Brain microvascular endothelial cell (primary cell): ENCODE data around the gene MYZAP.
A peak's percentile ranks its signal among the peaks of the same experiment; 100 is the strongest.

Source experiments
- DNase-seq: peaks from one replicate; pipeline ENCODE4 v3.0.0-alpha.2; 2020
- H3K27ac ChIP-seq: fragments of 250-450 bp; sonication (Bioruptor Pico); 2 replicates; pipeline ENCODE4 v1.5.1; 2020; ENCODE audit warnings: mild to moderate bottlenecking, moderate library complexity
- H3K27me3 ChIP-seq: fragments of 250-450 bp; sonication (Bioruptor Pico); replicated peaks from 2 replicates; pipeline ENCODE4 v1.5.1; 2020; ENCODE audit warnings: mild to moderate bottlenecking
- H3K36me3 ChIP-seq: fragments of 250-450 bp; sonication (Bioruptor Pico); replicated peaks from 2 replicates; pipeline ENCODE4 v1.5.1; 2020; ENCODE audit warnings: mild to moderate bottlenecking
- H3K4me3 ChIP-seq: 2 replicates; pipeline ENCODE4 v1.5.1; 2011; ENCODE audit warnings: low read depth, mild to moderate bottlenecking, control low read depth, low read length, moderate library complexity
- in situ Hi-C: cut with HindIII; loops from 2 replicates; pipeline ENCODE4 v1.10.0; 2017; ENCODE audit warnings: low sequenced_read_pairs, low pct_ligation_motif_present
- TF ChIP-seq, protein P1 (sequence below): IDR thresholded peaks from 2 replicates; pipeline ENCODE4 v1.5.1; 2011; ENCODE audit warnings: low read depth, mild to moderate bottlenecking, moderate library complexity, low read length, control low read depth, inconsistent platforms; ENCODE audit errors: missing control alignments

The MYZAP gene

DNA sequence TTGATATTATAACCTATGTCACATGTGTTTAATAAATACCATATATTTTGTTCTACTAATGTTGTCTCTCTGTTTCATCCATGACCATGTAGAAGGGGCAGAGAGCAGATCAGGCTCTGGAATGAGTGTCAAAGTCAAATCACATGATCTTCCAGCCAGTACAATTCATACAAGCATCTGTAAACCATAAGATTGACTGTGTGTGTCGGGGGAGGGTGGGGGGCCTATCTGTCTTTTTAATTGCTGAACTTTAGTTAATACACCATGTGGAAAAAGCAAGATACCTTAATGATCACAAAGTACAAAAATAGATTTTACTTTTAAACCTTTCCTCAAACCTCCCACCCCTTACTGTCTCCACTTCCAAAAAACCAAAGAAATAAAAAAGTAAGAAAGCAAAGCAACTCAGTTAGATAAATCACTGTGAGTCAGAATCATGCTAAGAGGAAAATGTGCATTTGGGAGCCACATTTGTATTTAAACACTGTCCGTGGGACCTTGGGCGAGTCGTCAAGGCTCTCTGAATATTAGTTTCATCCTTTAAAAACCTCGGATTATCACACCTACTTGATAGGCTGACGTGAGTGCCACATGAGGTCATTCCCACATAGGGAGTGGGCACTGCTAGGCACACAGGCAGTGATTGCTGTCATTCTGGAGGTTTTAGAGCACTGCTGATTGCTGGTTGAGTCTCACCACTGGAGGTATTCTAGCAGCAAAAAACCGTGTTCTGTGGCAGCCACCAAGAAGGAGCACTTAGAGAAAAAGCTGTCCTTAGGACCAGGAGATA, 93.8 kb downstream of the MYZAP start:
- Histone ChIP-seq H3K4me3 (no peak overlapping the region), H3K36me3 (no peaks in the 10 kb centered on the region), H3K27ac (no peak overlapping the region), H3K27me3 (no peaks in the 10 kb centered on the region)
- DNase-seq = no peak
- in situ Hi-C loops = no loop called here
- TF ChIP-seq, protein P1, sequence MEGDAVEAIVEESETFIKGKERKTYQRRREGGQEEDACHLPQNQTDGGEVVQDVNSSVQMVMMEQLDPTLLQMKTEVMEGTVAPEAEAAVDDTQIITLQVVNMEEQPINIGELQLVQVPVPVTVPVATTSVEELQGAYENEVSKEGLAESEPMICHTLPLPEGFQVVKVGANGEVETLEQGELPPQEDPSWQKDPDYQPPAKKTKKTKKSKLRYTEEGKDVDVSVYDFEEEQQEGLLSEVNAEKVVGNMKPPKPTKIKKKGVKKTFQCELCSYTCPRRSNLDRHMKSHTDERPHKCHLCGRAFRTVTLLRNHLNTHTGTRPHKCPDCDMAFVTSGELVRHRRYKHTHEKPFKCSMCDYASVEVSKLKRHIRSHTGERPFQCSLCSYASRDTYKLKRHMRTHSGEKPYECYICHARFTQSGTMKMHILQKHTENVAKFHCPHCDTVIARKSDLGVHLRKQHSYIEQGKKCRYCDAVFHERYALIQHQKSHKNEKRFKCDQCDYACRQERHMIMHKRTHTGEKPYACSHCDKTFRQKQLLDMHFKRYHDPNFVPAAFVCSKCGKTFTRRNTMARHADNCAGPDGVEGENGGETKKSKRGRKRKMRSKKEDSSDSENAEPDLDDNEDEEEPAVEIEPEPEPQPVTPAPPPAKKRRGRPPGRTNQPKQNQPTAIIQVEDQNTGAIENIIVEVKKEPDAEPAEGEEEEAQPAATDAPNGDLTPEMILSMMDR = no peak

DNA sequence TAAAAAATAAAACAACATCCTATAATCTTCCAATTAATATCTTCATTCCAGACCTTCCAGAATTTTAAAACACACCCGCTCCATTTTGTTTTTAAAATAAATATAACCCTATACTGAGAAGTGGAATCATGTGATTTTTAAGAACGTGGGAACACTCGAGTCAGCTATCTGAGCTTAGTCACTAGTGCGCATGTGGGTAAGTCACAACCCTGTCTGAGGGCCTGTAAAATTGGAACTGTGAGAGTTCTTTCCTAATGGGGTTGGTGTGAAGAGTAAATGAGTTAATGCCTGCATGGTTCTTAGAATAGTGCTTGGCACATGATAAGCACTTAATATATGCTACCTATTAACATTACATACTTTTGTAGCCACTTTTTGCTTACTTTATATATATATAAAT, 95.0 kb downstream of the MYZAP start:
- DNase-seq = peak; percentile 78
- in situ Hi-C loops = no loop called here
- TF ChIP-seq, protein P1 = no peak

DNA sequence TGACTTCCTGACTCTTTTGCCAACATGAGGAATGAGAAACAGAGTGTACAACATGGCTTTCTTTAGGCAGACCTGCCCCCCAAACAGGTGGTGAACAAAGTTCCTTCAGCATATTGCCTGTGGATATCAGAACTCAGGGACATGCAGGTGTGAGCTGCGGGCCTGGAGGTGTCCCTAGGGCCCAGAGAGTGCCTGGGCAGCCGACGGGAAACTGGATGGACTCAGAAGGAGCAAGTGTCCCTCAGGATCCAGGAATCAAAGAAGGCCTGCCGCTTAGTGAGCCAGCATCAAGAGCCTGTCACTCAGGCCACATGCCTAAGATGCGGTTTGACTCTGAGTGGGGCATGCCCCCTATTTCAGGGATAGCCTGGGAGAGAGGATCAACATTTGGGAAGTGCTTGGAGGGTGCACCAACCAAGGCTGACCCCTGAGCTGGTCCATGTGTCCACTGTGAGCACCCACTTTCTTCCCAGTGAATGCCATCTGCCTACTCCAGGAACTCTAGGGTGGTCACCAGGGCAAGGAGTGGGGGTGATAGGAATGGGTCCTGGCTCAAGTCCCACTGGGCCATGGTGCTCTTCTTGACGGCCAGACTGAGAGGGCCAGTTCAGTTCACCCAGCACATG, 98.8 kb downstream of the MYZAP start:
- in situ Hi-C loops = no loop called here
- no peak overlapping the region for H3K4me3 ChIP-seq
- no peaks in the 10 kb centered on the region for H3K27me3 ChIP-seq
- H3K36me3 ChIP-seq = no peaks in the 10 kb centered on the region
- DNase-seq = no peak
- H3K27ac ChIP-seq = no peak overlapping the region
- TF ChIP-seq, protein P1 = no peak

More for the DNA sequence above, 95.0 kb downstream of the MYZAP start:
- H3K4me3 ChIP-seq = no peak overlapping the region
- no peaks in the 10 kb centered on the region for H3K36me3 ChIP-seq
- H3K27me3 ChIP-seq = no peaks in the 10 kb centered on the region
- peak overlapping the region; percentile 70 for H3K27ac ChIP-seq

DNA sequence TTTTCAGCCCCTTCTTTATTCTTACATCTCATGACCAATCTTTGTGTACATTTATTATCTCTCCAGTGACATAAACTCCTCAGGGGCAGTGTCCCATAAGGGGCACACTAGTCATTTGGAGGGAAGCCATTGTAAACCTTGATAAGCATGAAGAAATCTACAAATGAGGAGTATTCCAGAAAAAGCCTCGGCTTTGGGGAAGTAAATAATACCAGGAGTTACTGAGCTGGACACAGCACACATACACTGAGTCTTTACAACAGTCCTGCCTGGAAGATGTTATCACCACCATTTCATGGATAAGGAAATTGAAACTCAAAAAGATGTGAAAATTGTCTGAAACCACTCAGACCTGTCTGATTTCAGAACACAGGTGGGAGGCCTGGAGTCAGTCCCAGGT, 99.4 kb downstream of the MYZAP start:
- H3K4me3 ChIP-seq = no peak overlapping the region
- no peaks in the 10 kb centered on the region for H3K27me3 ChIP-seq
- in situ Hi-C loops = no loop called here
- no peaks in the 10 kb centered on the region for H3K36me3 ChIP-seq
- TF ChIP-seq, protein P1 = no peak
- DNase-seq = no peak
- no peak overlapping the region for H3K27ac ChIP-seq

DNA sequence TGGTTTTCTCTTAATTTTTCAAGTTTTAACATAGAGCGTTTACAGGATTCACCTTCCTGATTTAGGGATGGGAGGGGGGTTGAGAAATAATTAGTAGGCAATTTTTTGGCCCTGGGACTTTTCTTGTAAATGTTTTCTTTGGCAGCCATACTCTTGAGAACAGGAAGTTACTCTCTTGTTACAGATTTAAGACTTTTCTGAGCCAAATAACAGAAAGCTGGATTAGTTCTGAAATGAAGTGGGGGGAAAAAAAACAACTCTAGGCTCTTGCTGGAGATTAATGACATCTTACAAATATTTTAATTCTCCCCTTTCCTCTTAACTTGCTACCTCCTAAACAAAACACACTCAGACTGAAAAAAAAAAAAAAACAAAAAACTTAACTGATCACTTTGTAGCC, 101.0 kb downstream of the MYZAP start:
- Histone ChIP-seq H3K27ac (peak overlapping the region; percentile 23), H3K36me3 (no peaks in the 10 kb centered on the region), H3K27me3 (no peaks in the 10 kb centered on the region), H3K4me3 (no peak overlapping the region)
- in situ Hi-C loops = no loop called here
- TF ChIP-seq, protein P1 = no peak
- peak; percentile 15 for DNase-seq
